Right lobe of liver (tissue), 6 donors: Measurements from ENCODE around the gene FAM169A. TPM values are rescaled to one million over a fixed set of nuclear protein-coding genes. Genes with fewer than 3 reads are reported as not detected.

ENCODE experiments used
- ATAC-seq, 4 donors: fragments of 200-7000 bp; cut with Tn5 transposase; one replicate each; pipeline ENCODE4 v1.9.1; 2020; ENCODE audit warnings: mild to moderate bottlenecking in 4 of 4, moderate library complexity in 4 of 4
- DNase-seq, 3 donors: peaks; one replicate each; pipeline ENCODE4 v3.0.0-alpha.2; 2020
- H3K27ac ChIP-seq, 3 donors: fragments of 200-600 bp; one replicate each; pipeline ENCODE4 v1.8.0; 2022
- H3K27me3 ChIP-seq, 2 donors: fragments of 200-600 bp; one replicate each; pipeline ENCODE4 v1.8.0; 2022
- H3K36me3 ChIP-seq, 4 donors: fragments of 200-600 bp; sonication (generic) in 1 of 4; one replicate each; pipeline versions ENCODE4 v1.5.1 to v1.8.0; 2017 to 2022; ENCODE audit warnings: control low read depth in 1 of 4
- H3K4me1 ChIP-seq, 4 donors: fragments of 200-600 bp; sonication (generic) in 1 of 4; one replicate each; pipeline versions ENCODE4 v1.5.1 to v1.8.0; 2017 to 2022; ENCODE audit warnings: control low read depth in 1 of 4
- H3K4me3 ChIP-seq, 3 donors: fragments of 200-600 bp; one replicate each; pipeline ENCODE4 v1.8.0; 2022
- H3K9me3 ChIP-seq, 4 donors: fragments of 200-600 bp; sonication (generic) in 1 of 4; one replicate each; pipeline versions ENCODE4 v1.5.1 to v1.8.0; 2017 to 2022; ENCODE audit warnings: control low read depth in 1 of 4
- POLR2A ChIP-seq: fragments of 450-650 bp; IDR thresholded peaks from one replicate; pipeline ENCODE4 v1.6.1; 2017; ENCODE audit warnings: antibody characterized with exemption, mild to moderate bottlenecking
- WGBS: methylation state at CpG from one replicate; pipeline ENCODE4 v1.1.6; 2018; ENCODE audit warnings: low coverage, low lambda C conversion rate; ENCODE audit not compliant: insufficient coverage; ENCODE audit errors: missing lambda C conversion rate; 5-methylcytosine and 5-hydroxymethylcytosine counted together
- intact Hi-C, 2 donors: fragments of 100-400 bp; cut with DNase I; formaldehyde crosslinking; loops; one replicate each; pipeline versions ENCODE4 v1.11.2 to v1.14.1; 2022
- total RNA-seq, 6 experiments: library from RNA; depleted of rRNA in 2 of 6; stranded (reverse); fragments of >200 nt in 2 of 6; fragmentation: NEBNext Ultra II Directional in 3 of 6; extraction: Animal tissue kit (Norgen Biotek cat#: 25700) in 3 of 6; gene quantifications; one replicate each; pipeline versions ENCODE4 v1.1.0 to v1.2.4, GENCODE V29; 2016 to 2023
- TF ChIP-seq, protein P1 (sequence below), 4 donors: fragments of 200-600 bp in 3 of 4; fragments of 450-650 bp in 1 of 4; IDR thresholded peaks; one replicate each; pipeline versions ENCODE4 v1.5.1 to v1.8.0; 2016 to 2022; ENCODE audit warnings: antibody characterized with exemption in 4 of 4, mild to moderate bottlenecking in 2 of 4
- donor health status: DM: no; HTN: yes; CAD: no.
- donor health status: DM: no; HTN: no; CAD: no.
- donor health status: DM: no; HTN: no; CAD: no.
- donor health status: DM: no; HTN: yes; CAD: no.
- donor health status: DM: no; HTN: yes; CAD: no.

Gene FAM169A
- total RNA-seq, 6 experiments from 2014 or later, result 1.2 to 7.5 (median 4.1) TPM

DNA sequence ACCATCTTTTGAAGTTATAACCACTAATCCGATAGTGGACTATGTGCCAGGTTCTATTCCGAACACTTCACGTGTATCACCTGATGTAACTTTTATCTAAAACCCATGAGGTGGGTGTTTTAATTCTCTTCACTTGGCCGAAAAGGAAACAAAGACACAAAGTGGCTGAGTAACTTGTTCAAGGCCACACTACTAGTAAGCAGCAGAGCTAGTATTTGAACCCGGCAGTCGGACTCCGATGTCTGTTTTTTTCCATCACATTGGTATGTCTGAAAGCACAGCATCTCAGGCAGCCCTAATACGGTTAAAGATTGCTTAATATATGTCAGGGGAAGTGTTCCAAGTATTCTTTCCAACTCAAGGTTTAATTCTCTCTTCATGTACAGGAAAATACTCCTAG, 16.2 kb downstream of the FAM169A start:
- Histone ChIP-seq H3K27me3 (no peaks in the 10 kb centered on the region), H3K4me1 (peaks cover 0 to 23% (median 0%) of the 10 kb centered on the region in 4 donors), H3K9me3 (no peaks in the 10 kb centered on the region), H3K4me3 (no peak overlapping the region), H3K36me3 (no peaks in the 10 kb centered on the region), H3K27ac (no peak overlapping the region)
- no peak for DNase-seq
- TF ChIP-seq, protein P1, sequence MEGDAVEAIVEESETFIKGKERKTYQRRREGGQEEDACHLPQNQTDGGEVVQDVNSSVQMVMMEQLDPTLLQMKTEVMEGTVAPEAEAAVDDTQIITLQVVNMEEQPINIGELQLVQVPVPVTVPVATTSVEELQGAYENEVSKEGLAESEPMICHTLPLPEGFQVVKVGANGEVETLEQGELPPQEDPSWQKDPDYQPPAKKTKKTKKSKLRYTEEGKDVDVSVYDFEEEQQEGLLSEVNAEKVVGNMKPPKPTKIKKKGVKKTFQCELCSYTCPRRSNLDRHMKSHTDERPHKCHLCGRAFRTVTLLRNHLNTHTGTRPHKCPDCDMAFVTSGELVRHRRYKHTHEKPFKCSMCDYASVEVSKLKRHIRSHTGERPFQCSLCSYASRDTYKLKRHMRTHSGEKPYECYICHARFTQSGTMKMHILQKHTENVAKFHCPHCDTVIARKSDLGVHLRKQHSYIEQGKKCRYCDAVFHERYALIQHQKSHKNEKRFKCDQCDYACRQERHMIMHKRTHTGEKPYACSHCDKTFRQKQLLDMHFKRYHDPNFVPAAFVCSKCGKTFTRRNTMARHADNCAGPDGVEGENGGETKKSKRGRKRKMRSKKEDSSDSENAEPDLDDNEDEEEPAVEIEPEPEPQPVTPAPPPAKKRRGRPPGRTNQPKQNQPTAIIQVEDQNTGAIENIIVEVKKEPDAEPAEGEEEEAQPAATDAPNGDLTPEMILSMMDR (IDR thresholded peaks at IDR 0.05), result no peak
- TF ChIP-seq POLR2A, result no peak
- intact Hi-C loops, result no loop called here
- no peak for ATAC-seq
- 77% methylated on average over 8 of the region's 8 CpGs for WGBS

DNA sequence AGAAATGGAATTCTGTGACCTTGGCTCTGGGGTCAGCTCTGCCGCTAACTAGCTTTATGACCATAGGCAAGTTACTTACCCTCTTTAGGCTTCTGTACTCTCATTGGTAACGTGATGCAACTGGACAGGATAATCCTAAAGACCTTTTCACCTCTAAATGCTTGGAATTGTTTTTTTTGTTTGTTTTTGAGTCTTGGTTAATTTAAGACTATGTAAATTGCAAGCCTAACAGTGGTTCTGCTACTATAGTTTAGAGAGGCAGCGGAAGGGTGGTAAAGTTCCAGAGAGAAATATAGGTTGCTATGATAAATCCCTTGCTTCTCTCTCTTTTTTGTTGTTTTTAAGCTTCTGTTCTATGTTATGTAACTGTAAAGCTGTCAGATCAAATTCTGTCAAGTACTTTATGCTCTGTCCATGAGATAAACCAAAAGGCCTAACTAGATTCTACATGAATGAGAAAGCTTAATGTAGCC, 17.6 kb downstream of the FAM169A start:
- Histone ChIP-seq H3K4me1 (peaks cover 0 to 22% (median 0%) of the 10 kb centered on the region in 4 donors), H3K4me3 (no peak overlapping the region), H3K36me3 (no peaks in the 10 kb centered on the region), H3K27ac (no peak overlapping the region), H3K9me3 (no peaks in the 10 kb centered on the region), H3K27me3 (no peaks in the 10 kb centered on the region)
- ATAC-seq, result no peak
- DNase-seq, result no peak
- TF ChIP-seq, protein P1 (IDR thresholded peaks at IDR 0.05), result no peak
- no peak for TF ChIP-seq POLR2A
- 88% methylated on average over 3 of the region's 3 CpGs for WGBS
- intact Hi-C loops, result no loop called here

DNA sequence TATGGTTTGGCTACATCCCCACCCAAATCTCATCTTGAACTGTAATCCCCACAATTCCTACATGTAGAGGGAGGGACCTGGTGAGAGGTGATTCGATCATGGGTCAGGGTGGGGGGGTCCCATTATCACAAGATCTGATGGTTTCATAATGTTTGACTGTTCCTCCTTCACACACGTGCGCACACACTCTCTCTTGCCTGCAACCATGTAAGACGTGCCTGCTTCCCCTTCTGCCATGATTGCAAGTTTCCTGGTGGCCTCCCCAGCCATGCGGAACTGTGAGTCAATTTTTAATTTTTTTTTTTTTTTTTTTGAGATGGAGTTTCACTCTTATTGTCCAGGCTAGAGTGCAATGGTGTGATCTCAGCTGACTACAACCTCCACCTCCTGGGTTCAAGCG, 27.0 kb downstream of the FAM169A start:
- 91% methylated on average over 5 of the region's 6 CpGs for WGBS
- Histone ChIP-seq H3K9me3 (no peaks in the 10 kb centered on the region), H3K4me1 (no peaks in the 10 kb centered on the region), H3K27ac (no peak overlapping the region), H3K27me3 (no peaks in the 10 kb centered on the region), H3K36me3 (no peaks in the 10 kb centered on the region), H3K4me3 (no peak overlapping the region)
- intact Hi-C loops, result no loop called here
- TF ChIP-seq, protein P1 (IDR thresholded peaks at IDR 0.05), result no peak
- no peak for TF ChIP-seq POLR2A
- DNase-seq (no peak), ATAC-seq (no peak)

DNA sequence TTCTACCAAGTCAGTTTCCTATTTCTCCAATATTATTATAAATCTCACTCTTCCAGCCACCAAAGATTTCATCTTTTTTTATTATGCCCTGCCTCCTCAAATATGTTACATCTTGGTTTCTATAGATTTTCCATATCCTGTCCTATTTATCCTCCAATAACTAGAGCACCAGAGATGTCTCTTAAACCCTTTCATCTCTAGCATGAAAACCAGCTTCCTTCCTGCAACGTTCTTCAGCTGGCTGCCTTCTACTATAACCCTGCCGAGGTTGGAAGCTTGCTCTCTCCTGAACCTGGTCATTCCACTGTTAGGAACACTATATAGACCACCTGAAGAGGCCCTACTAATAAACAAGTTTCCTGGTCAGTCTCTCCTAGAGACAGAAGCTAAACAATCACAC, 27.9 kb downstream of the FAM169A start:
- H3K4me3 ChIP-seq, result no peak overlapping the region
- H3K36me3 ChIP-seq, result no peaks in the 10 kb centered on the region
- ATAC-seq (no peak), DNase-seq (no peak)
- peaks cover 0 to 6% (median 3%) of the 10 kb centered on the region in 4 donors for H3K4me1 ChIP-seq
- intact Hi-C loops, result no loop called here
- 55% methylated on average over 2 of the region's 2 CpGs for WGBS
- TF ChIP-seq, protein P1 (IDR thresholded peaks at IDR 0.05), result no peak
- TF ChIP-seq POLR2A, result no peak
- no peaks in the 10 kb centered on the region for H3K27me3 ChIP-seq
- no peaks in the 10 kb centered on the region for H3K9me3 ChIP-seq
- H3K27ac ChIP-seq, result no peak overlapping the region

DNA sequence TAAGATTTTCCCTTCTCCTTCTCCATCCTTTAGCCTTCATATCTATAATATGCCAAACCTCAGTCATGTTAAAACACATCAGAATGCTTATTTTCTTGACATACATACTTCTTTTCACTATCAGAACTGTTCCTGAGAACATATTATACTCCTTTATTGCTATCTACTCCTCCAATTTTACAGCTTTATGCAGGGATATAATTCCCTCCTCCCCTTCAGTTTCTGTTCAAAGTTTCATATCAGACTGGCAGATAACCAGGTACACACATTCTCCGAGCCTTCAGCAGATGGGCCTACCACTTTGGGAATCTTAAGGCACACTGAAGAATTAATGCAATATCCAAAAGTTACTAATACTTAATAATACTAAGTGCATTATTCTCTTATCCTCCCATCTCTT, 29.1 kb downstream of the FAM169A start:
- H3K9me3 ChIP-seq, result no peaks in the 10 kb centered on the region
- H3K27ac ChIP-seq, result no peak overlapping the region
- intact Hi-C loops, result no loop called here
- DNase-seq (no peak), ATAC-seq (no peak)
- H3K4me3 ChIP-seq, result no peak overlapping the region
- H3K4me1 ChIP-seq, result peaks cover 0 to 13% (median 5%) of the 10 kb centered on the region in 4 donors
- TF ChIP-seq, protein P1 (IDR thresholded peaks at IDR 0.05), result no peak
- TF ChIP-seq POLR2A, result no peak
- no peaks in the 10 kb centered on the region for H3K36me3 ChIP-seq
- 80% methylated on average over 1 of the region's 1 CpG for WGBS
- H3K27me3 ChIP-seq, result no peaks in the 10 kb centered on the region
